H7 (cell line): ENCODE data around the gene PARP3. TPM values are rescaled to one million over a fixed set of nuclear protein-coding genes. Genes with fewer than 3 reads are reported as not detected.

ENCODE experiments used
- DNase-seq: peaks from one replicate; pipeline ENCODE4 v3.0.0; 2012
- H3K27me3 ChIP-seq: 2 replicates; pipeline ENCODE4 v1.6.0; 2011; ENCODE audit warnings: mild to moderate bottlenecking, low read length; ENCODE audit not compliant: control insufficient read depth, insufficient read depth
- H3K36me3 ChIP-seq: replicated peaks from 2 replicates; pipeline ENCODE4 v1.5.1; 2011; ENCODE audit warnings: low read length; ENCODE audit not compliant: control insufficient read depth, insufficient read depth
- H3K4me3 ChIP-seq: 2 replicates; pipeline ENCODE4 v1.5.1; 2011; ENCODE audit warnings: low read depth, mild to moderate bottlenecking, control low read depth, low read length, moderate library complexity; ENCODE audit not compliant: insufficient read depth
- total RNA-seq: library from RNA; depleted of rRNA; stranded (reverse); fragments of >200 nt; shearing (Covaris generic); gene quantifications from 2 replicates; pipeline ENCODE4 v1.2.3, GENCODE V29; 2014

The PARP3 gene
- total RNA-seq, 1 experiment from 2014 or later = 3.2 TPM

DNA sequence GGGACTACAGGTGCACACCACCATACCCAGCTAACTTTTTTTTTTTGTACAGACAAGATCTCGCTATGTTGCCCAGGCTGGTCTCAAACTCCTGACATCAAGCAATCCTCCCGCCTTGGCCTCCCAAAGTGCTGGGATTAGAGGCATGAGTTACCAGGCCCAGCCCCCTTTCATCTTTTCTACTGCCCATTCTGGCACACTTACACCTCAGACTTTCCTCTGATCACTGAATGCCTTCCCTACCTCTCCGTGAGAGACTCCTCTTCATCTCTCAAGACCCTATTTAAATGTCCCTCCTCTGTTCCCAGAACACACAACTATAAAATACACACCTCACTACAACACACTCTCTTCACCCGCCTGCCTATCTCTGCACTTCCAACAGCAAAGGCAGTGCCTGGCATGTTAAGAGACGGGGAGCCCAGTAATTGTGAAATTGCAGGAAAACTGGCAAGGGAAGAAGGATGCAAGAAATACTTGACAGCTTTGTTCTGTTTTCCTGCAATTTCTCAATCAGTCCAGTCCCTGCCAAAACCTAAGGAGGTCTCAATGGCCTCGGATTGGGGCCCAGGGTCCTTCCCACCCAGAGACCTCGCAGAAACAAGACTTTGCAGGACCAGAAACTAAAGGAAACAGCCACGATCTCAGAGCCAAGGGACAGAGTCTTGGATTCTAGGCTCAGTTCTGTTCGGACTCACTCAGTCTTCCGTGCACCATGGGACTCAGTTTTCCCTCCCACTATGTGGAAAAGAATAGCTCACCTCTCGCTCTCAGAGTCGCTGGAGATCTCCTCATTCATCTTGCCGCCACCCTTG, 1.3 kb upstream of the PARP3 start:
- no peak for DNase-seq
- Histone ChIP-seq H3K27me3 (no peaks in the 10 kb centered on the region), H3K4me3 (peak overlapping the region; percentile 91), H3K36me3 (peaks cover 22% of the 10 kb centered on the region)

DNA sequence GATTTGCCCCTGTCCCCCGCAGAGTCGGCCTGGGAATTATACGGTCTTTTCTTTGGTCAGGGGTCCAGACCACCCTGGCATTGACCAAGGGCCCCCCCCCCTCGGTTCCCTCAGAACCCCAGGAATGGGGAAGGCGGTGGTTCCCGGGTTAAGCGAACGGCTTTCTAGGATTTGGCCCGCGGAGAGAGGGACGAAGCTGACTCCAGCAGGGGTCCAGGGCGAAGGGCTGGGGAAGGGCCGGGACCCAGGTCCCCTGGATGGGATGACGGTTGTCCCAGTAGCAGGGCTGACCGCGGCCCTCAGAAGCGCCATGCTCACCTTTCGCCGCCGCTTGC, 733 bp upstream of the PARP3 start:
- DNase-seq = no peak
- peak overlapping the region; percentile 91 for H3K4me3 ChIP-seq

DNA sequence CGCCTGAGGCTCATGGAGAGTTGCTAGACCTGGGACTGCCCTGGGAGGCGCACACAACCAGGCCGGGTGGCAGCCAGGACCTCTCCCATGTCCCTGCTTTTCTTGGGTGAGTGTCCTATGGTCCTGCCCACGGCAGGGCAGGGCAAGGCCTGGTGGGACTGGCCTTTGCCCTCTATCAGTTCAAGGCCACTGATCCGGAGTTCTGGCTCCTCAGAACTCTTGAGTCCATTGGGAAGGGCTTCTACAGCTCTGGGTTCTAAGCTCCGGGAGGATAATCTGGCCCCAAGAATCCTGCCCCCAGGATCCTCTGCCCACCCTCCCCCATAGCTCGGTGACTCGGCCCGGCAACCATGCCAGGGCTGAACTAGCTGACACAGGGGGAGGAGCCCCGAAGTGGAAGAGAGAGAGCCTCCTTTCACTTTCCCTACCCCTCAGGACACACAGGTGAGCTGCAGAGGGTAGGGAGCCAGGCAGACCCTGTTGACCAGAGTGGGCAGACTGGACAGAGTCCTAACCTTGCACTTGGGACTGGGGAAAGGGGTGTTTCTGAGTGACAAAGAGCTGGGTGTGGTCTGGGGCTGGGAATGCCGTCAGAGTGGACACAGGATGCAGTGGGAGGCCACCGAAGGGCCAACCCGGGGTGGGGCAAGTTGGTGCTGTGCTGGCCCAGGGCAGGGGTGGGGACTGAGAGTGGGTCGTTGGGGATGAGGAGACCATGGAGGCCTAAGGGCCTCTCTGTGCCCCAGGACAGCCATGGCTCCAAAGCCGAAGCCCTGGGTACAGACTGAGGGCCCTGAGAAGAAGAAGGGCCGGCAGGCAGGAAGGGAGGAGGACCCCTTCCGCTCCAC, 664 bp downstream of the PARP3 start:
- peak; percentile 71 for DNase-seq
- Histone ChIP-seq H3K4me3 (peak overlapping the region; percentile 48), H3K36me3 (peaks cover 9% of the 10 kb centered on the region), H3K27me3 (no peaks in the 10 kb centered on the region)

More for the DNA sequence above, 733 bp upstream of the PARP3 start:
- peaks cover 18% of the 10 kb centered on the region for H3K36me3 ChIP-seq
- no peaks in the 10 kb centered on the region for H3K27me3 ChIP-seq

- DNase-seq = no peak
- Histone ChIP-seq H3K27me3 (no peaks in the 10 kb centered on the region; the same call in 1 of the 2 replicates), H3K36me3 (peaks cover 3% of the 10 kb centered on the region), H3K4me3 (no peak overlapping the region)
Measured at GRCh38 chr3:51943451-51944391, 1.6 kb downstream of the PARP3 start.

DNA sequence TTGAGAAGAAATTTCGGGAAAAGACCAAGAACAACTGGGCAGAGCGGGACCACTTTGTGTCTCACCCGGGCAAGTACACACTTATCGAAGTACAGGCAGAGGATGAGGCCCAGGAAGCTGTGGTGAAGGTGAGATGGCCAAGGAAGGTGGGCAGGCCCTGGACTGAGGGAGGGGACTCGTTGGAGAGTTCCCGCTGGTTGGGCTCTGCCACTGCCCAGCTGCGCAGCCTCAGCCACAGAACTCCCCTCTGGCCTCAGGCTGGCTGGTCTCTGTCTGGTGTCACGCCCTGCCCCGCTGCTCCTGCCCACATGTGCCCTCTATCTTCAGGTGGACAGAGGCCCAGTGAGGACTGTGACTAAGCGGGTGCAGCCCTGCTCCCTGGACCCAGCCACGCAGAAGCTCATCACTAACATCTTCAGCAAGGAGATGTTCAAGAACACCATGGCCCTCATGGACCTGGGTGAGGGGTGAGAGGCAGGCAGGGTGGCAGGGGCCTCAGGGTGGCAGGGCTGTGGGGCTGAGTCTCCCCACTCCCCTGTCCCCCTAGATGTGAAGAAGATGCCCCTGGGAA, 2.4 kb downstream of the PARP3 start:
- no peaks in the 10 kb centered on the region; the same call in 1 of the 2 replicates for H3K27me3 ChIP-seq
- no peak for DNase-seq
- no peaks in the 10 kb centered on the region for H3K36me3 ChIP-seq
- H3K4me3 ChIP-seq = no peak overlapping the region

- Histone ChIP-seq H3K36me3 (no peaks in the 10 kb centered on the region), H3K27me3 (no peaks in the 10 kb centered on the region; the same call in 1 of the 2 replicates), H3K4me3 (no peak overlapping the region)
- DNase-seq = no peak
Measured at GRCh38 chr3:51945031-51945840, 3.1 kb downstream of the PARP3 start.

DNA sequence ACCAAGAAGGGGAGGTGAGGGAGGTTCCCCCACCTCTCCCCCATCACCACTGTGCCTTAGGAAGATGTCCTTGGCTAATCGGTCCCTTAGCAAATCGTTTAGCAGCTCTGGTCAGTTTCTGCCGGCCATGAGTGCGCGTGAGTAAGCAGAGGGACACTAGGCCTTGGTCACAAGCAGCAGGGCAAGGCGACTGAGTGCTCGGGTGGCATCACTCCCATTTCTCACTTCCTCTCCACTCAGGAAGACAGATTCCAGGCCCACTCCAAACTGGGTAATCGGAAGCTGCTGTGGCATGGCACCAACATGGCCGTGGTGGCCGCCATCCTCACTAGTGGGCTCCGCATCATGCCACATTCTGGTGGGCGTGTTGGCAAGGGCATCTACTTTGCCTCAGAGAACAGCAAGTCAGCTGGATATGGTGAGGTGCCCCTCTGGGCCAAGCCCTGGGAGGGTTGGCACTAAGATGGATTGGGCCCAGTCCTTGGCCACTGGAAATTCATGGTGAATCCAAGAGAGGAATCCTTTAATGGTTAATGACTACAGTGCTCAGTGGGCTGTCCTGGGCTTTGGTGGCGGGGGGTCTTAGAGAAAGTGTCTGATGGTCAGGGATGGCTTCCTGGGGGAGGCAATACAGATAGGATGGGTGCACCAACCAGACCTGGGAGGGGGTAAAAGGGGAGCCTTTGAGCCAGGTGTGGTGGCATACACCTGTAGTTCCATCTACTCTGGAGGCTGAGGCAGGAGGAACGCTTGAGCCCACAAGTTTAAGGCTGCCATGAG, 4.0 kb downstream of the PARP3 start:
- Histone ChIP-seq H3K27me3 (no peaks in the 10 kb centered on the region; the same call in 1 of the 2 replicates), H3K36me3 (no peaks in the 10 kb centered on the region), H3K4me3 (no peak overlapping the region)
- DNase-seq = no peak

DNA sequence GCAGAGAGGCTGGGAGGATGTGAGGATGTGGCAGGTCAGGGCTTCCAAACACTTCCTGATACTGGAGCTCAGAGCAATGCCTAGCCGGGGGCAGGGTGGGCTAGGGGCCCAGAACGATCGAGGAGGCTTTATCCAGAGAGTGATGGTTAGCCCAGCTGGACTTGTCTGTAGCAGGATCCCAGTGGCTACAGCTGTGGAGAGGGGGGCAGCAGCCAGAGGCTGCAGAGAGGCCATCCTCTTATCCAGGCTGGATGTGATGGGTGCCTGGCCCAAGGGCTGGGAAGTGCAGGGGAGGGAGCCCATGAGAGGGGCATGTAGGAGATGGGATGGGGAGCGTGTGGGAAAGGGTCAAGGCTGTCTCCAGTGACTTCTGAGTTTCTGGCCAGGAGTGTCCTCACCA, 4.6 kb downstream of the PARP3 start:
- Histone ChIP-seq H3K36me3 (no peaks in the 10 kb centered on the region), H3K4me3 (no peak overlapping the region), H3K27me3 (no peaks in the 10 kb centered on the region; the same call in 1 of the 2 replicates)
- no peak for DNase-seq

DNA sequence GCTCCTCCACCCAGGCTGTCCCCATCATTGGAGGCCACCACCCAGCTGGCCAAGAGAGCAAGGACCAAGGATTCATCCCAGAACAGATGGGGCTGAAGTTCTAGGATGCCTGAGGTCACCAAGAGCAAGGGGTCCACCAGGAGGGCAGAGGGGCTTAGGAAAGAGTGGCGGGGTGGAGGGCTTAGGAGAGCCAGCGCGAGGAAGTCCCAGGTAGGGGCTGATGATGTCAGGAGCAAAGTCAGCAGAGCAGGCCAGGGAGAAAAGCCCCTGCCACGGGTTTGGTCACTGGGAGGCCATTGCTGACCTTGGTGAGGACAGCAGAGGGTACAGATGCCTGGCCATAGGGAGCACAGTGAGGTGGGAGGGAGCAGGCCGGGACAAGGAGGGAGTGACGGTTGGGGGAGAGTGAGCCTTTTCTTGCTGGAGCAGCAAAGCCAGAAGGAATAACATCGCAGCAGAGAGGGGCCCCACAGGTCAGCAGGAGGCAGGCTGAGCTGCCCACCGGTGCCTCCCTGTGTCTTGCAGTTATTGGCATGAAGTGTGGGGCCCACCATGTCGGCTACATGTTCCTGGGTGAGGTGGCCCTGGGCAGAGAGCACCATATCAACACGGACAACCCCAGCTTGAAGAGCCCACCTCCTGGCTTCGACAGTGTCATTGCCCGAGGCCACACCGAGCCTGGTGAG, 5.2 kb downstream of the PARP3 start:
- Histone ChIP-seq H3K27me3 (peaks cover 2% of the 10 kb centered on the region; the same call in 1 of the 2 replicates), H3K4me3 (no peak overlapping the region)

GRCh38 chr3:51948016-51948580, 5.9 kb downstream of the PARP3 start:
- Histone ChIP-seq H3K36me3 (no peaks in the 10 kb centered on the region), H3K4me3 (no peak overlapping the region), H3K27me3 (peaks cover 2% of the 10 kb centered on the region; the same call in 1 of the 2 replicates)
- DNase-seq = no peak

More for the DNA sequence above, 5.2 kb downstream of the PARP3 start:
- DNase-seq = no peak
- H3K36me3 ChIP-seq = no peaks in the 10 kb centered on the region

DNA sequence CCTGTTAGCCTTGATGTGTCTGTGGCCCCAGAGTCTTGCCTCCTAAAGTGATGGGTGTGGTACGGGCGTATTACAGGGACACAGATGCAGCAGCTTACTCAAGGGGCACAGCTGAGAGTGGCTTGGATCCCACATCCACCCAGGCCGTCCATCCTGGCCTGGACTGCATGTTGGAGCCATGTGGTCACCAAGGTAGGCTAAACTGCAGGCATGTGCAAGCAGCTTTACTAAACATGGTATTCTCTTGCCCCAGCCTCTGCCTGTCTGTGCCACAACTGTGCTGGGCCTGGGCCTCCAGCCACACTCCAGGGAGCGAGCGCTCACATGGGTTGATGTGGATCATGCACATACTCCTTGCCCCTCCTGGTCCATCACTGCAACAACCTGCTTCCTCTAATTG, 7.0 kb downstream of the PARP3 start:
- no peak overlapping the region for H3K4me3 ChIP-seq
- H3K27me3 ChIP-seq = peaks cover 8% of the 10 kb centered on the region
- DNase-seq = no peak

GRCh38 chr3:51950899-51951298, 8.7 kb downstream of the PARP3 start:
- Histone ChIP-seq H3K4me3 (no peak overlapping the region), H3K36me3 (no peaks in the 10 kb centered on the region), H3K27me3 (peaks cover 25% of the 10 kb centered on the region)
- no peak for DNase-seq

More for the DNA sequence above, 7.0 kb downstream of the PARP3 start:
- H3K36me3 ChIP-seq = no peaks in the 10 kb centered on the region
